ENCODE results near the gene XPR1.

Gene XPR1

GRCh38 chr1:180924939-180925338 is 293.1 kb downstream of the XPR1 start:
- TF ChIP-seq CTCF (IDR thresholded peaks at IDR 0.05; ENCODE audit: insufficient read depth, low read length, poor library complexity, severe bottlenecking): no peak
- Histone ChIP-seq H3K27me3 (replicated peaks; ENCODE audit: control insufficient read depth, insufficient read depth, low read length) (no peaks in the 10 kb centered on the region; the same call in 1 of the 2 replicates), H3K4me3 (replicated peaks; ENCODE audit: low read depth, low read length) (no peak overlapping the region), H3K36me3 (ENCODE audit: control insufficient read depth, insufficient read depth, low read length) (no peaks in the 10 kb centered on the region)
- no peak for DNase-seq (ENCODE audit: extremely low read depth, insufficient read length)

- no peak overlapping the region for H3K4me3 ChIP-seq (replicated peaks; ENCODE audit: low read depth, low read length)
- H3K27me3 ChIP-seq (replicated peaks; ENCODE audit: control insufficient read depth, insufficient read depth, low read length): no peaks in the 10 kb centered on the region; the same call in 1 of the 2 replicates
- no peak for DNase-seq (ENCODE audit: extremely low read depth, insufficient read length)
- TF ChIP-seq CTCF (IDR thresholded peaks at IDR 0.05; ENCODE audit: insufficient read depth, low read length, poor library complexity, severe bottlenecking): no peak
- H3K36me3 ChIP-seq (ENCODE audit: control insufficient read depth, insufficient read depth, low read length): no peaks in the 10 kb centered on the region
Measured at GRCh38 chr1:180925471-180926051, 293.7 kb downstream of the XPR1 start.

GRCh38 chr1:180926164-180926981 is 294.6 kb downstream of the XPR1 start:
- TF ChIP-seq CTCF (IDR thresholded peaks at IDR 0.05; ENCODE audit: insufficient read depth, low read length, poor library complexity, severe bottlenecking): no peak
- Histone ChIP-seq H3K36me3 (ENCODE audit: control insufficient read depth, insufficient read depth, low read length) (no peaks in the 10 kb centered on the region), H3K4me3 (replicated peaks; ENCODE audit: low read depth, low read length) (no peak overlapping the region), H3K27me3 (replicated peaks; ENCODE audit: control insufficient read depth, insufficient read depth, low read length) (no peaks in the 10 kb centered on the region; the same call in 1 of the 2 replicates)
- peak; percentile 49 for DNase-seq (ENCODE audit: extremely low read depth, insufficient read length)

DNA sequence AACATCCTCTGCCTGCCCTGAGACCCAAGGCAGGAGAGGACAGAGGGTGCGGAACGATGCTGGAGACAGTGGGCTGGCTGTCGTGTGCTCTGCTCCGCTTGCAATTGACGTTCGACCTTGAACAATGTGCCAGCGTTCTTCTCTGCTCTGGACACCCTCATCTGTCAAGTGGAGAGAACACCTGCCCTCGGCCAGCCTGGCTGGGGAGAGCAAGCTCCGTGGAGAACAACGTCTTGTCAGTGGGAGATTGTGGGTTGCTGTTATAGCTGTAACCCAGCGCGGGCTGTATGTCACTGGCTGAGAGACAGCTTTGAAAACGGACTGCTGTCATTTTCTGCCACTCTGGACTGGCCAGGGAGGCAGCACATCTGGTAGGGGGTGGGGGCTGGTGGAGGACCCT is 295.5 kb downstream of the XPR1 start:
- no peak for TF ChIP-seq CTCF (IDR thresholded peaks at IDR 0.05; ENCODE audit: insufficient read depth, low read length, poor library complexity, severe bottlenecking)
- DNase-seq (ENCODE audit: extremely low read depth, insufficient read length): no peak
- no peaks in the 10 kb centered on the region for H3K27me3 ChIP-seq (replicated peaks; ENCODE audit: control insufficient read depth, insufficient read depth, low read length)
- no peak overlapping the region for H3K4me3 ChIP-seq (replicated peaks; ENCODE audit: low read depth, low read length)
- H3K36me3 ChIP-seq (ENCODE audit: control insufficient read depth, insufficient read depth, low read length): no peaks in the 10 kb centered on the region

- H3K4me3 ChIP-seq (replicated peaks; ENCODE audit: low read depth, low read length): no peak overlapping the region
- TF ChIP-seq CTCF (IDR thresholded peaks at IDR 0.05; ENCODE audit: insufficient read depth, low read length, poor library complexity, severe bottlenecking): no peak
- DNase-seq (ENCODE audit: extremely low read depth, insufficient read length): no peak
Measured at GRCh38 chr1:180927841-180928240, 296.0 kb downstream of the XPR1 start.

More at GRCh38 chr1:180927841-180928240, 296.0 kb downstream of the XPR1 start:
- Histone ChIP-seq H3K27me3 (replicated peaks; ENCODE audit: control insufficient read depth, insufficient read depth, low read length) (no peaks in the 10 kb centered on the region; the same call in 1 of the 2 replicates), H3K36me3 (ENCODE audit: control insufficient read depth, insufficient read depth, low read length) (no peaks in the 10 kb centered on the region)
